Mucosa of rectum (tissue), 2 donors: ENCODE results near the gene SLC26A1.
"Not testable (repeated sequence)": the region's sequence is repeated elsewhere in the genome, so short reads cannot be mapped to it uniquely, and the experiment has no call there.

ENCODE experiments used
- H3K27ac ChIP-seq, 2 donors: one replicate each; pipeline ENCODE4 v1.7.0; 2013; ENCODE audit warnings: inconsistent platforms in 2 of 2, low read depth in 2 of 2, low read length in 2 of 2
- H3K27me3 ChIP-seq, 2 donors: one replicate each; pipeline ENCODE4 v1.7.0; 2013; ENCODE audit warnings: low read length in 2 of 2; ENCODE audit not compliant: control insufficient read depth in 2 of 2, insufficient read depth in 2 of 2
- H3K36me3 ChIP-seq, 2 donors: one replicate each; pipeline ENCODE4 v1.7.0; 2013; ENCODE audit warnings: low read length in 2 of 2; ENCODE audit not compliant: control insufficient read depth in 2 of 2, insufficient read depth in 2 of 2
- H3K4me1 ChIP-seq, 2 donors: one replicate each; pipeline ENCODE4 v1.7.0; 2013; ENCODE audit warnings: low read length in 2 of 2, mild to moderate bottlenecking in 1 of 2; ENCODE audit not compliant: control insufficient read depth in 2 of 2, insufficient read depth in 2 of 2
- H3K4me3 ChIP-seq, 2 donors: one replicate each; pipeline ENCODE4 v1.7.0; 2013; ENCODE audit warnings: low read length in 2 of 2
- H3K9ac ChIP-seq, 2 donors: one replicate each; pipeline ENCODE4 v1.7.0; 2013; ENCODE audit warnings: low read length in 2 of 2, low read depth in 1 of 2, mild to moderate bottlenecking in 1 of 2
- H3K9me3 ChIP-seq, 2 donors: one replicate each; pipeline ENCODE4 v1.7.0; 2013; ENCODE audit warnings: low read length in 2 of 2; ENCODE audit not compliant: control insufficient read depth in 2 of 2
- donor health status: healthy.
- donor health status: Normal muscosa, but diverticular disease.

SLC26A1 gene

DNA sequence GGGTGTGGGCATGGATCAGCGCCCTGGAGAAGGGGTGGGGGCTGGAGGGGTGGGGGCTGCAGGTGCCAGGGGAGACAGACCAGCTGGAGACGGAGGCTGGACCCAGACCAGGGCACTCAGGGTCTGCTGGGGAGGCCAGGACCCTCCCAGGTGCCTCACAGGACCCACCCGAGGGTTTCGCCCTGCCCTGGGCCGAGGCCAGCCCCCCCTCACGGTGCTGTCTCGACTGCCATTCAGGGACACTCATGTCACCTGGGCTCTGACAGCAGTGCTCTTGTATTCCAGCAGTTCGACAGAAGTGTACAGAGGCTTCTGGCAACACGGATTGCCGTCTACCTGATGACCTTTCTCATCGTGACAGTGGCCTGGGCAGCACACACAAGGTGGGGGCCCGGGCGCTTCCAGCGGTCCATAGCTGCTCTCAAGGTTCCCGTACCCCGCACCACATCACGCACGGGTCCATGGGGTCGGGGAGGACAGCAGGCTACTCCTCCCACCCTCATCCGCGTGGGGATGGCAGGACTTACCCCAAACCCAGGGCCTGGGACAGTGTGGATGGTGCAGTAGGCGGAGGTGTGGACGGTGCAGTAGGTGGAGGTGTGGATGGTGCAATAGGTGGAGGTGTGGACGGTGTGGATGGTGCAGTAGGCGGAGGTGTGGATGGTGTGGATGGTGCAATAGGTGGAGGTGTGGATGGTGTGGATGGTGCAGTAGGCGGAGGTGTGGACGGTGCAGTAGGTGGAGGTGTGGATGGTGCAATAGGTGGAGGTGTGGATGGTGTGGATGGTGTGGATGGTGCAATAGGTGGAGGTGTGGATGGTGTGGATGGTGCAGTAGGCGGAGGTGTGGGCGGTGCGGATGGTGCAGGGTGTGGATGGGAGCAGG is 42.8 kb downstream of the SLC26A1 start:
- Histone ChIP-seq H3K4me1 (peaks cover 0 to 9% of the 10 kb centered on the region in 2 donors), H3K27ac (no peak overlapping the region), H3K4me3 (no peak overlapping the region), H3K9ac (no peak overlapping the region), H3K9me3 (no peaks in the 10 kb centered on the region), H3K36me3 (peaks cover 0 to 3% of the 10 kb centered on the region in 2 donors), H3K27me3 (no peaks in the 10 kb centered on the region)

DNA sequence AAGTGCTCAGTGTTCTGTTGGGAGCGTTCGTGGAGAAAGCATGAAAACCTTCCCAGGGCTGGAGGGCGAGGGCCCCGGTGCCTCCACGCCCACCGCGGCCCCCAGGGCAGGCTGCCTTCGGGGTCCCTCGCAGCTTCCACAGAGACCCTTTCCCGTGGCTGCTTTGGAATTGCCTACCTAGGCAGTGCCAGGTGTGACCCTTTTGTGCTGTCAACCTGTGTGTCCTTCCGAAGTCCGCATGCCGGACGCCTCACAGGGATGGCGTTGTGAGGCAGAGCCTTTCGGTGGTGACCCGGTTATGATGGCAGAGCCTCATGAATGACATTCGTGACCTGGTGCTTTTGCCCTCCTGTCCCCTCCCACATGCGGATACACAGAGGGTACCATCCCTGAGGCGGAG is 43.5 kb downstream of the SLC26A1 start:
- H3K9me3 ChIP-seq: no peaks in the 10 kb centered on the region
- no peak overlapping the region for H3K27ac ChIP-seq
- H3K4me3 ChIP-seq: no peak overlapping the region
- no peaks in the 10 kb centered on the region for H3K27me3 ChIP-seq
- H3K4me1 ChIP-seq: peaks cover 0 to 9% of the 10 kb centered on the region in 2 donors
- peaks cover 0 to 3% of the 10 kb centered on the region in 2 donors for H3K36me3 ChIP-seq
- no peak overlapping the region for H3K9ac ChIP-seq

DNA sequence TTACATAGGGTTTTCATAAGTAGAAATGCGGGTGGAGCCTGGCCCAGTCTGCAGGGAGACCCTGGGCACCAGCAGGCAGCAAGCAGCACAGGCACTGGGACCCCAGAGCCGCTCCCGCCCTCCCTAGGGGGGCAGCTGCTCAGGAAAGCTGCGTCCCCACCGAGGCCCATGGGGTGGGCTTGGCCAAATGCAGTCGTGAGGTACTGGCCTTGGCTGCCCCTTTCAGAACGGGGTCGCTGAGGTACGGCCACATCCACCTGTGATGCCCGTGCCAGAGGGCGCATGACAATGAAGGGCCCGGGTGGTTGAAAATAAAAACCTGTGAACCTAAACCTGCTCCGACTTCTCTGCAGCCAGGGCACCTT is 44.3 kb downstream of the SLC26A1 start:
- Histone ChIP-seq H3K4me1 (peaks cover 0 to 9% of the 10 kb centered on the region in 2 donors), H3K27ac (no peak overlapping the region)

DNA sequence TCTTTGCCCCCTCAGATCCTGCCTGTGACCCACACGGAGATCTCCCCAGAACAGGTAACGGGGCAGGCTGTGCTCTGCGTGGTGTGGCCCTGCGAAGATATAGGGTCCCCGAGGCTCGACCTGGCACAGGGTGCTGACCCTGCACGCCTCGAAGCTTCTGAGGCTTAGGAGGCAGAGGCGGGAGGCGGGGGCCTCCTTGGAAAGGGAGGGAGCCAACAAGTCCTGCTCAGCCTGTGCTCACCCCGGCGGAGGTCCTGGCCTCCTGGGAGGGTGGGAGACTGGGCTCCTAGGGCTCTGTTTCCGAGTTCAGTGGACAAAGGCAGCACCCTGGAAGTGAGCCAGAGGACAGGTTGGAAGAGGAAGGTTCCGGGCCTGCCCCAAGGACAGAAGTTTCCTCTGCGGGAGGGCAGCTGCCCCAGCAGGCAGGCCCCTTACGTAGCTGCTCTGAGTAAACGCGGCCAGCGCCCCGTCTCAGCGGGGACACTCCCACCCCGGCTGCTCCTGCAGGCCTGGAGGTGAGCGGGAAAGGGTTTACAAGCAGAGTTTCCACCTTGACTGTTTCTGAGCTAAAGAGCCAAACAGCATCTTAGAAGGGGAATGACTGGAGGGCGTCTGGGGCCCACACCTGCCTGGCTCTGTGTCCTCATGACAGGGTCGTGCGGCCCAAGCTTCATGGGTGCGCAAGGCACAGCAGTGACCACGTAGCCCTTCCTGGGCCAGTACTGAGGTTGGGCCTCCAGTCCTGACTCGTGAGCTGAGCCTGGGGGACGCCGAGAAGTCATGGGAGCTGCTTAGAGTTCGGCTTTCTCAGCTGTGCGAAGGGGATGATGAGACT is 44.9 kb downstream of the SLC26A1 start:
- Histone ChIP-seq H3K36me3 (peaks cover 0 to 3% of the 10 kb centered on the region in 2 donors), H3K27me3 (no peaks in the 10 kb centered on the region), H3K4me1 (peaks cover 0 to 9% of the 10 kb centered on the region in 2 donors), H3K27ac (no peak overlapping the region), H3K9ac (no peak overlapping the region), H3K4me3 (no peak overlapping the region), H3K9me3 (no peaks in the 10 kb centered on the region)

More for the DNA sequence above, 44.3 kb downstream of the SLC26A1 start:
- H3K36me3 ChIP-seq: peaks cover 0 to 3% of the 10 kb centered on the region in 2 donors
- H3K27me3 ChIP-seq: no peaks in the 10 kb centered on the region
- H3K9ac ChIP-seq: no peak overlapping the region
- no peak overlapping the region for H3K4me3 ChIP-seq
- no peaks in the 10 kb centered on the region for H3K9me3 ChIP-seq

DNA sequence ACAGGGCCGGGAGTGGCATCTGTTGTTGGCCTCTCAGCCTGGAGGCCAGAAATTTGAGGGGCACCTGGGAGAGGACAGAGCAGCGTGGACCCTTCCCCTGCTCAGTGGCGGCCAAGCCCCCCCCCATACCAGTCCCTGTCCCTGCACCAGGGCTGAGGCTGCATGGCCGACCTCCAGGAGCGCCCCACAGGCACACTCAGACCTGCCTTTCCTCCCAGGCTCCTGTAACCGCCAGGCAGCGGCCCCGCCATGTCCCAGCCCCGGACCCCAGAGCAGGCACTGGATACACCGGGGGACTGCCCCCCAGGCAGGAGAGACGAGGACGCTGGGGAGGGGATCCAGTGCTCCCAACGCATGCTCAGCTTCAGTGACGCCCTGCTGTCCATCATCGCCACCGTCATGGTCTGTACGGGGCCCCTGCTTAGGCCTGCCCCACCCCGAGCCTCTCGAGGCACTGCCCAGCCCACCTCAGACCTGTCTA is 45.7 kb downstream of the SLC26A1 start:
- peaks cover 0 to 3% of the 10 kb centered on the region in 2 donors for H3K36me3 ChIP-seq
- H3K27me3 ChIP-seq: no peaks in the 10 kb centered on the region
- no peak overlapping the region for H3K27ac ChIP-seq
- H3K9ac ChIP-seq: no peak overlapping the region
- no peak overlapping the region for H3K4me3 ChIP-seq
- no peaks in the 10 kb centered on the region for H3K9me3 ChIP-seq
- H3K4me1 ChIP-seq: peaks cover 0 to 9% of the 10 kb centered on the region in 2 donors

DNA sequence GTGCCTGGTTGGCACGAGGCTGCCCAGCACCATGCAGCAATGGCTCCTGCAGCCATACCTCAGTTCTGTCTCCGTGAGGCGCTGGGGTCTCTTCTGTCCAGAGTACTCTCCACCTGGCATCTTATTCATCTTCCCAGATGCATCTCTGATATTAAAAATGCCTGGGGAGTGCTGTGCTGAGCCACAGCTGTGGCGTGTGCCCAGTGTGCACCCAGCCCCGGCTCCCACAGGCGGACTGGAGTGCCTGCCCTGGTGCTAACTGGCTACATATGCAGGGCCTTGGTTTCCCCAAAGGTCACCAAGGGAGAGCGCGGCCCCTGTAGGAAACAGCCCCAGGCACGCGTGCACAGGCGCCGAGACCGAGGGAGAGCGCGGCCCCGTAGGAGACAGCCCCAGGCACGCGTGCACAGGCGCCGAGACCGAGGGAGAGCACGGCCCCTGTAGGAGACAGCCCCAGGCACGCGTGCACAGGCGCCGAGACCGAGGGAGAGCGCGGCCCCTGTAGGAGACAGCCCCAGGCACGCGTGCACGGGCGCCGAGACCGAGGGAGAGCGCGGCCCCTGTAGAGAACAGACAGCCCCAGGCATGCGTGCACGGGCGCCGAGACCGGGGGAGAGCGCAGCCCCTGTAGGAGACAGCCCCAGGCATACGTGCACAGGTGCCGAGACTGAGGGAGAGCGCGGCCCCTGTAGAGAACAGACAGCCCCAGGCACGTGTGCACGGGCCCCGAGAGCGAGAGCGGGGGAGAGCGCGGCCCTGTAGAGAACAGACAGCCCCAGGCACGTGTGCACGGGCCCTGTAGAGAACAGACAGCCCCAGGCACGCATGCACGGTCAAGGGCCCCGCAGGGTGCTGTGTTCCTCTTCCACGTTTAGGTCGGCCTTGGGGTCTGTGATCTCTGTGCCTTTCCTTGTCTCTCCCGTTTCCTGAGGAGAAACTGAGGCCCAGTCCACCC is 46.4 kb downstream of the SLC26A1 start:
- Histone ChIP-seq H3K36me3 (peaks cover 0 to 3% of the 10 kb centered on the region in 2 donors), H3K9me3 (no peaks in the 10 kb centered on the region), H3K27me3 (no peaks in the 10 kb centered on the region), H3K9ac (no peak overlapping the region), H3K27ac (no peak overlapping the region), H3K4me1 (peaks cover 0 to 9% of the 10 kb centered on the region in 2 donors), H3K4me3 (no peak overlapping the region)

DNA sequence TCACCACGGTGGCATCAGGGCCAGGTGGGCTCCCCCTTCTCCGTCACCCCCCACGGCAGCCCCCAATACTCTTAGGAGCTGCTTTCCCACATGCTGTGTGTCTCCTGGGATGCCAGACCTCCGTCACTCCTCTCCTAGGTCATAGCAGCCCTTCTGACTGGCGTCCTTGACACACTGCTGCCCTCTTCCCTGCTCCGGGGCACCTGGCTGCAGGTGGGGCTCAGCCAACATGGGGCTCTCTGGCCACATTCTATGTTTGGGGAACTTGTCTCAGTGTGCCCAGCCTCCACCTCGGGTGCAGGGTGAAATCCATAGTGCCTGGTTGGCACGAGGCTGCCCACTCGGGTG is 47.1 kb downstream of the SLC26A1 start:
- Histone ChIP-seq H3K36me3 (no peaks in the 10 kb centered on the region), H3K9ac (no peak overlapping the region), H3K27me3 (no peaks in the 10 kb centered on the region), H3K4me3 (no peak overlapping the region), H3K27ac (no peak overlapping the region), H3K4me1 (peaks cover 0 to 9% of the 10 kb centered on the region in 2 donors), H3K9me3 (no peaks in the 10 kb centered on the region)

DNA sequence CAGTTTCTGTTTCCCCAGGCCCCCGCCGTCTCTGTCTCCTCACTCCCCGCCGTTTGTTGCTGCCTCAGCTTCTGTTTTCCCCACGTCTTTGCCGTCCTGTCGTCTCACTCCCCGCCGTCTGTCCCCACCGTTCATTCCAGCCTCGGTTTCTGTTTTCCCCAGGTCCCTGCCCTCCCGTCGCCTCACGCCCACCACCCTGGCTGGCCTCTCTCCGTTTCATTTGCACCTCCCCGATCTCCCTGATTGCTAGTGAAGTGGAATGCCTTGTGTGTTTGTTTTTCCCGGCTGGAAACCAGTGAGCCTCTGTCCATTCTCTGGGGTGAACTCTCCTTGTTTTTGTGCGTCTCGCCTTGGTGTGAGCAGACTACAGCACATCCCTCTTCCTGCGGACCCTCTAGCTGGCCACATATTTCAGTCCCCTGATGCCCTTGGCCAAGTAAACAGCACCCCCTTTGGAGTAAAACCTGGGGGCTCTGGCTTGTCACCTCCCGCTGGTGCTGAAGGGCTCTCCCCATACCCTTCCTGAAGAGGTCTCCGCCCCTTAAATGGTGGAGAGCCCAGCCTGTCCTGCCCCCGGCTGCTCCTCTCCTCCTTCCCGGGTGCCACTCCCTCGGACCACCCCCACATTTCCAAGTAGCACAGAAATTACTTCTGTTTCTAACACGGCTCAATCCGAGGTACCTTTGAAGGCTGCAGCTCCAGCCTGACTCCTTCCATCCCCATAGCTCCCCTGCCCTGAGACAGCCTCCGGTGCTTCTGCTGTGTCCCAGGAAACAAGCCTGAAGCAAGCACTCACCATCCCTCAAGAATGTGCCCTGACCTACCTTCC is 47.7 kb downstream of the SLC26A1 start:
- no peak overlapping the region for H3K27ac ChIP-seq
- H3K4me1 ChIP-seq: peaks cover 0 to 9% of the 10 kb centered on the region in 2 donors
- H3K27me3 ChIP-seq: no peaks in the 10 kb centered on the region
- no peaks in the 10 kb centered on the region for H3K9me3 ChIP-seq
- no peaks in the 10 kb centered on the region for H3K36me3 ChIP-seq
- no peak overlapping the region for H3K4me3 ChIP-seq
- H3K9ac ChIP-seq: no peak overlapping the region

DNA sequence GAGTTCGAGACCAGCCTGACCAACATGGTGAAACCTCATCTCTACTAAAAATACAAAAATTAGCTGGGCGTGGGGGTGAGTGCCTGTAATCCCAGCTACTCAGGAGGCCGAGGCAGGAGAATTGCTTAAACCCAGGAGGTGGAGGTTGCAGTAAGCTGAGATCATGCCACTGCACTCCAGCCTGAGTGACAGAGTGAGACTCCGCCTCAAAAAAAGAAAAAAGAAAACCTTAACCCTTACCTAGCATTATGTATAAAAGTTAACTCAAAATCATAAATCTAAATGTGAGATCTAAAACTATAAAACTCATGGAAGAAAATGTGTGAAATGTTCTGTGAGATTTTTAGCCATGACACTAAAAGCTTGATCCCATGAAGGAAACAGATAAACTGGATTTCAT is 53.7 kb downstream of the SLC26A1 start:
- H3K9me3 ChIP-seq, H3K4me3 ChIP-seq, H3K36me3 ChIP-seq, H3K27ac ChIP-seq, H3K4me1 ChIP-seq, H3K27me3 ChIP-seq, H3K9ac ChIP-seq: not testable (repeated sequence)
